ENCODE results near the gene PCSK6. TPM values are rescaled to one million over a fixed set of nuclear protein-coding genes. Genes with fewer than 3 reads are reported as not detected.
"Not testable (repeated sequence)": the region's sequence is repeated elsewhere in the genome, so short reads cannot be mapped to it uniquely, and the experiment has no call there.

PCSK6 gene
- total RNA-seq, 1 donor from 2014 or later, result 8.4 TPM

GRCh38 chr15:101348015-101348414 lies 141.5 kb downstream of the PCSK6 start:
- DNase-seq (ENCODE audit: low read depth), result no peak
- Histone ChIP-seq H3K27me3 (ENCODE audit: control insufficient read depth, insufficient read depth, low read length) (no peaks in the 10 kb centered on the region), H3K4me3 (ENCODE audit: low read depth, low read length) (no peak overlapping the region), H3K36me3 (ENCODE audit: control insufficient read depth, insufficient read depth, low read length) (no peaks in the 10 kb centered on the region)
- TF ChIP-seq CTCF (IDR thresholded peaks at IDR 0.05; ENCODE audit: insufficient read depth, low read length, poor library complexity, severe bottlenecking), result no peak

DNA sequence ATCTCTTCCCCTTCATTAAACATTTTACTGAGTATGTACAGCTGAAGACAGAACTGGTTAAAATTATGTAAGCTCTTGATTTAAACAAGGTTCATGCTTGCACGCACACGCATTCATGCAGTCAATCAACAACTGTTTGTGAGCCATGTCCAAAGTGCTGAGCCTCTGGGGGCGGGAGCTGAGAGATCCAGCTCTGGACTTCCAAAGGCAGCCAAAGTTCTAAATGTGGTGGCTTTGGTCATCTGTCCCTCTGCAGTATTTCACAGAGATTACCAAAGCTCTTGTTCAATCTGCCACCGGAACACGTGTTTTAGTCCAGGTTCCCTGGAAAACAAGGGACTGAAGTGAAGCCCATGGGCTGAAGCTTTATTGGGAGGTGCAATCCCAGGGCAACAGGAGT lies 142.1 kb downstream of the PCSK6 start:
- Histone ChIP-seq H3K36me3 (ENCODE audit: control insufficient read depth, insufficient read depth, low read length) (no peaks in the 10 kb centered on the region), H3K27me3 (ENCODE audit: control insufficient read depth, insufficient read depth, low read length) (no peaks in the 10 kb centered on the region), H3K4me3 (ENCODE audit: low read depth, low read length) (no peak overlapping the region)
- no peak for DNase-seq (ENCODE audit: low read depth)
- no peak for TF ChIP-seq CTCF (IDR thresholded peaks at IDR 0.05; ENCODE audit: insufficient read depth, low read length, poor library complexity, severe bottlenecking)

GRCh38 chr15:101346928-101347327 lies 142.6 kb downstream of the PCSK6 start:
- no peaks in the 10 kb centered on the region for H3K36me3 ChIP-seq (ENCODE audit: control insufficient read depth, insufficient read depth, low read length)
- TF ChIP-seq CTCF (IDR thresholded peaks at IDR 0.05; ENCODE audit: insufficient read depth, low read length, poor library complexity, severe bottlenecking), result no peak
- DNase-seq (ENCODE audit: low read depth), result no peak
- H3K27me3 ChIP-seq (ENCODE audit: control insufficient read depth, insufficient read depth, low read length), result no peaks in the 10 kb centered on the region
- H3K4me3 ChIP-seq (ENCODE audit: low read depth, low read length), result no peak overlapping the region

DNA sequence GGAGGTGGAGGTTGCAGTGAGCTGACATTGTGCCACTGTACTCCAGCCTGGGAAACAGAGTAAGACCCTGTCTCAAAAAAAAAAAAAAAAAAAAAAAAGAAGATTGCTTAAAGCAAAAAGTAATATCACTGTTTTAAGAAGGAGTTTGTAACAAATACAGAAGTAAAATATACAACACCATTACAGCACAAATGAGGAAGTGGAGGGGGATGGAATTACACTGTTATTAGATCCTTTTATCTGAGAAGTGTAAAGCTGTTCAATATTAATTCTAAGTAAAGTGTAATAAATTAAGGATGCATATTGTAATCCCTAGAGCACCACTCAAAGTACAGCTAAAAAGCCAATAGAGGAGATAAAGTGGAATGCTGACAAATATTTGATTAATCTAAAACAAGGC lies 147.5 kb downstream of the PCSK6 start:
- H3K4me3 ChIP-seq (ENCODE audit: low read depth, low read length), result no peak overlapping the region
- H3K27me3 ChIP-seq (ENCODE audit: control insufficient read depth, insufficient read depth, low read length), result no peaks in the 10 kb centered on the region
- H3K36me3 ChIP-seq (ENCODE audit: control insufficient read depth, insufficient read depth, low read length), result no peaks in the 10 kb centered on the region
- no peak for DNase-seq (ENCODE audit: low read depth)
- no peak for TF ChIP-seq CTCF (IDR thresholded peaks at IDR 0.05; ENCODE audit: insufficient read depth, low read length, poor library complexity, severe bottlenecking)

GRCh38 chr15:101338502-101339057 lies 150.9 kb downstream of the PCSK6 start:
- TF ChIP-seq CTCF (IDR thresholded peaks at IDR 0.05; ENCODE audit: insufficient read depth, low read length, poor library complexity, severe bottlenecking), result no peak
- no peak for DNase-seq (ENCODE audit: low read depth)
- no peaks in the 10 kb centered on the region for H3K36me3 ChIP-seq (ENCODE audit: control insufficient read depth, insufficient read depth, low read length)
- no peak overlapping the region for H3K4me3 ChIP-seq (ENCODE audit: low read depth, low read length)
- no peaks in the 10 kb centered on the region for H3K27me3 ChIP-seq (ENCODE audit: control insufficient read depth, insufficient read depth, low read length)

- DNase-seq (ENCODE audit: low read depth), result no peak
- no peak for TF ChIP-seq CTCF (IDR thresholded peaks at IDR 0.05; ENCODE audit: insufficient read depth, low read length, poor library complexity, severe bottlenecking)
- H3K4me3 ChIP-seq (ENCODE audit: low read depth, low read length), result no peak overlapping the region
- H3K36me3 ChIP-seq (ENCODE audit: control insufficient read depth, insufficient read depth, low read length), result no peaks in the 10 kb centered on the region
- no peaks in the 10 kb centered on the region for H3K27me3 ChIP-seq (ENCODE audit: control insufficient read depth, insufficient read depth, low read length)
These were observed 151.5 kb downstream of the PCSK6 start for GRCh38 chr15:101337976-101338375.

GRCh38 chr15:101333907-101334789 lies 155.4 kb downstream of the PCSK6 start:
- not testable (repeated sequence) for DNase-seq (ENCODE audit: low read depth); H3K4me3 ChIP-seq (ENCODE audit: low read depth, low read length); H3K36me3 ChIP-seq (ENCODE audit: control insufficient read depth, insufficient read depth, low read length); H3K27me3 ChIP-seq (ENCODE audit: control insufficient read depth, insufficient read depth, low read length)

All from kidney epithelial cell (primary cell).